GM10248 (cell line): ENCODE results near the gene MORN1.

Experiments
- CTCF ChIA-PET: fragments of 300-600 bp; sonication (Branson Sonifier 250); formaldehyde crosslinking; extraction: SDS; loops from one replicate; lab custom pipeline; 2021; ENCODE audit warnings: antibody characterized with exemption; lab: Yijun Ruan, JAX
- POLR2A ChIA-PET: fragments of 350-650 bp; sonication (Branson Sonifier 250); formaldehyde crosslinking; extraction: SDS; loops from one replicate; lab custom pipeline; 2020; ENCODE audit warnings: antibody characterized with exemption; lab: Yijun Ruan, JAX
- DNase-seq: peaks from one replicate; pipeline ENCODE4 v3.0.0; 2012; ENCODE audit errors: extremely low spot score
- CTCF ChIP-seq: IDR thresholded peaks from 2 replicates; pipeline ENCODE4 v1.5.1; 2012; ENCODE audit warnings: mild to moderate bottlenecking, low read depth; ENCODE audit errors: extremely low read depth, missing control alignments, control extremely low read depth

MORN1 gene

GRCh38 chr1:2412773-2413494, 21.6 kb upstream of the MORN1 start:
- ChIA-PET CTCF (interaction anchor here (0.9 to 1.7 kb wide), 5 partner anchors 19 to 1312 kb away, joined by 3 to 5 read pairs (median 3); no protein-coding TSS in a partner anchor), POLR2A (interaction anchor here (0.6 to 1.0 kb wide), 2 partner anchors 21 to 89 kb away, joined by 3 to 4 read pairs; partner anchors contain the start of genes MORN1 and RER1)
- peak; percentile 74 for DNase-seq
- no peak for TF ChIP-seq CTCF

- ChIA-PET CTCF (interaction anchor here (1.0 to 1.7 kb wide), 3 partner anchors 19 to 1312 kb away, joined by 3 to 5 read pairs (median 3); no protein-coding TSS in a partner anchor), POLR2A (interaction anchor here (1.0 kb wide), 1 partner anchor 21 kb away, joined by 4 read pairs; the partner anchor contains the start of genes MORN1 and RER1)
- peak; percentile 99 for DNase-seq
- TF ChIP-seq CTCF, result no peak
Measured at GRCh38 chr1:2412395-2412772, 21.0 kb upstream of the MORN1 start, which contains the start of gene PEX10. Gene PEX10, minus strand, starts transcription at chr1:2412564. Its CDS starts 62 bp downstream, at chr1:2412502.

- ChIA-PET POLR2A (no interaction called here), CTCF (interaction anchor here (1.2 kb wide), 1 partner anchor 1313 kb away, joined by 3 read pairs; no protein-coding TSS in a partner anchor)
Measured at GRCh38 chr1:2411801-2412394, 20.5 kb upstream of the MORN1 start.

GRCh38 chr1:2409745-2410144, 18.4 kb upstream of the MORN1 start:
- CTCF ChIA-PET, result interaction anchor here (0.7 to 1.2 kb wide), 4 partner anchors 13 to 377 kb away, joined by 3 to 5 read pairs (median 4); no protein-coding TSS in a partner anchor
- POLR2A ChIA-PET, result interaction anchor here (1.0 kb wide), 1 partner anchor 18 kb away, joined by 3 read pairs; the partner anchor contains the start of genes MORN1 and RER1
- no peak for DNase-seq
- no peak for TF ChIP-seq CTCF

More at GRCh38 chr1:2411801-2412394, 20.5 kb upstream of the MORN1 start:
- no peak for TF ChIP-seq CTCF
- no peak for DNase-seq

- CTCF ChIA-PET, result interaction anchor here (1.0 to 1.6 kb wide), 3 partner anchors 13 to 153 kb away, joined by 4 to 5 read pairs (median 5); no protein-coding TSS in a partner anchor
- POLR2A ChIA-PET, result no interaction called here
- DNase-seq, result no peak
- TF ChIP-seq CTCF, result no peak
Measured at GRCh38 chr1:2408859-2409276, 17.5 kb upstream of the MORN1 start.

GRCh38 chr1:2408456-2408855, 17.1 kb upstream of the MORN1 start:
- no peak for DNase-seq
- TF ChIP-seq CTCF, result no peak
- ChIA-PET CTCF (interaction anchor here (0.6 to 1.6 kb wide), 3 partner anchors 17 to 154 kb away, joined by 3 to 5 read pairs (median 3); partner anchors contain the start of genes MORN1 and RER1), POLR2A (no interaction called here)
